Osteoblast (primary cell): ENCODE data around the gene PTPRN2. TPM values are rescaled to one million over a fixed set of nuclear protein-coding genes. Genes with fewer than 3 reads are reported as not detected.

Experiments
- DNase-seq: peaks from one replicate; pipeline ENCODE4 v3.0.0; 2011; ENCODE audit warnings: low spot score, mixed read lengths; ENCODE audit not compliant: insufficient read length; ENCODE audit errors: missing footprints
- H2AFZ ChIP-seq: 2 replicates; pipeline ENCODE4 v1.6.0; 2011; ENCODE audit warnings: mild to moderate bottlenecking, low read length
- H3K27ac ChIP-seq: 2 replicates; pipeline ENCODE4 v1.5.1; 2011; ENCODE audit warnings: mild to moderate bottlenecking, low read depth, low read length, moderate library complexity
- H3K27me3 ChIP-seq: 2 replicates; pipeline ENCODE4 v1.6.0; 2012; ENCODE audit warnings: mild to moderate bottlenecking, control low read depth, inconsistent platforms, low read length, moderate library complexity; ENCODE audit not compliant: insufficient read depth
- H3K36me3 ChIP-seq: 2 replicates; pipeline ENCODE4 v1.5.1; 2011; ENCODE audit warnings: mild to moderate bottlenecking, low read length, control low read depth, moderate library complexity; ENCODE audit not compliant: insufficient read depth
- H3K4me1 ChIP-seq: 2 replicates; pipeline ENCODE4 v1.5.1; 2011; ENCODE audit warnings: mild to moderate bottlenecking, low read length, control low read depth, moderate library complexity; ENCODE audit not compliant: insufficient read depth
- H3K4me2 ChIP-seq: 2 replicates; pipeline ENCODE4 v1.6.0; 2011; ENCODE audit warnings: mild to moderate bottlenecking, low read length; ENCODE audit not compliant: insufficient read depth
- H3K4me3 ChIP-seq: fragments of 200-600 bp; sonication (generic); 3 replicates; pipeline ENCODE4 v1.5.1; 2012; ENCODE audit warnings: mild to moderate bottlenecking, low read length, inconsistent platforms; ENCODE audit not compliant: insufficient read depth
- H3K79me2 ChIP-seq: 2 replicates; pipeline ENCODE4 v1.6.0; 2012; ENCODE audit warnings: mild to moderate bottlenecking, low read length, control low read depth, inconsistent platforms; ENCODE audit not compliant: insufficient read depth
- H3K9me3 ChIP-seq: 2 replicates; pipeline ENCODE4 v1.5.1; 2011; ENCODE audit warnings: low read depth, low read length, control low read depth
- H4K20me1 ChIP-seq: 2 replicates; pipeline ENCODE4 v1.6.0; 2012; ENCODE audit warnings: mild to moderate bottlenecking, low read length, control low read depth; ENCODE audit not compliant: insufficient read depth
- total RNA-seq: library from RNA; depleted of rRNA; stranded (reverse); fragments of >200 nt; gene quantifications from 2 replicates; pipeline ENCODE4 v1.2.3, GENCODE V29; 2012
- TF ChIP-seq, protein P1 (sequence below): IDR thresholded peaks from 2 replicates; pipeline ENCODE4 v1.5.1; 2011; ENCODE audit warnings: mild to moderate bottlenecking, low read depth, low read length, moderate library complexity; ENCODE audit errors: extremely low read depth

PTPRN2 gene
- total RNA-seq, 1 donor: 0.36 TPM

DNA sequence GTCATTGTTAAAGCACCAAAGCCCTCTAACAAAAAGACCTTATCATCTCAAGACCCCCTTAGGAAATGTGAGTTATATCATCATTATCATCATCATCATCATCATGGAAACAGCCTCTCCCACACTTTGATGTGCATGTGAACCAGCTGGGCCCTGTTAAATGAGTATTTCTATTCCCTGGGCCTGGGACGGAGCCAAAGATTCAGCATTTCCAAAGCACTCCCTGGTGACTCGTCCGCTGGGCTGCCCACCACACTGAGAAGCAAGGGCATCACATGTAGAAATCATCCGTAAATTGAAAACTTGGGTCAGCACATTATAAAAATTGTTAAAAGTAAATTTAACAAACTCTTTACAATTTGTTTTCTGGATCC, 88.6 kb downstream of the PTPRN2 start:
- H3K4me2 ChIP-seq: no peak overlapping the region
- H3K27ac ChIP-seq: no peak overlapping the region
- H4K20me1 ChIP-seq: no peaks in the 10 kb centered on the region
- no peak for DNase-seq
- no peaks in the 10 kb centered on the region for H3K36me3 ChIP-seq
- H3K79me2 ChIP-seq: no peaks in the 10 kb centered on the region
- TF ChIP-seq, protein P1, sequence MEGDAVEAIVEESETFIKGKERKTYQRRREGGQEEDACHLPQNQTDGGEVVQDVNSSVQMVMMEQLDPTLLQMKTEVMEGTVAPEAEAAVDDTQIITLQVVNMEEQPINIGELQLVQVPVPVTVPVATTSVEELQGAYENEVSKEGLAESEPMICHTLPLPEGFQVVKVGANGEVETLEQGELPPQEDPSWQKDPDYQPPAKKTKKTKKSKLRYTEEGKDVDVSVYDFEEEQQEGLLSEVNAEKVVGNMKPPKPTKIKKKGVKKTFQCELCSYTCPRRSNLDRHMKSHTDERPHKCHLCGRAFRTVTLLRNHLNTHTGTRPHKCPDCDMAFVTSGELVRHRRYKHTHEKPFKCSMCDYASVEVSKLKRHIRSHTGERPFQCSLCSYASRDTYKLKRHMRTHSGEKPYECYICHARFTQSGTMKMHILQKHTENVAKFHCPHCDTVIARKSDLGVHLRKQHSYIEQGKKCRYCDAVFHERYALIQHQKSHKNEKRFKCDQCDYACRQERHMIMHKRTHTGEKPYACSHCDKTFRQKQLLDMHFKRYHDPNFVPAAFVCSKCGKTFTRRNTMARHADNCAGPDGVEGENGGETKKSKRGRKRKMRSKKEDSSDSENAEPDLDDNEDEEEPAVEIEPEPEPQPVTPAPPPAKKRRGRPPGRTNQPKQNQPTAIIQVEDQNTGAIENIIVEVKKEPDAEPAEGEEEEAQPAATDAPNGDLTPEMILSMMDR: no peak
- no peaks in the 10 kb centered on the region for H3K27me3 ChIP-seq
- no peak overlapping the region for H2AFZ ChIP-seq
- H3K4me1 ChIP-seq: no peaks in the 10 kb centered on the region
- H3K9me3 ChIP-seq: no peaks in the 10 kb centered on the region
- H3K4me3 ChIP-seq: no peak overlapping the region

DNA sequence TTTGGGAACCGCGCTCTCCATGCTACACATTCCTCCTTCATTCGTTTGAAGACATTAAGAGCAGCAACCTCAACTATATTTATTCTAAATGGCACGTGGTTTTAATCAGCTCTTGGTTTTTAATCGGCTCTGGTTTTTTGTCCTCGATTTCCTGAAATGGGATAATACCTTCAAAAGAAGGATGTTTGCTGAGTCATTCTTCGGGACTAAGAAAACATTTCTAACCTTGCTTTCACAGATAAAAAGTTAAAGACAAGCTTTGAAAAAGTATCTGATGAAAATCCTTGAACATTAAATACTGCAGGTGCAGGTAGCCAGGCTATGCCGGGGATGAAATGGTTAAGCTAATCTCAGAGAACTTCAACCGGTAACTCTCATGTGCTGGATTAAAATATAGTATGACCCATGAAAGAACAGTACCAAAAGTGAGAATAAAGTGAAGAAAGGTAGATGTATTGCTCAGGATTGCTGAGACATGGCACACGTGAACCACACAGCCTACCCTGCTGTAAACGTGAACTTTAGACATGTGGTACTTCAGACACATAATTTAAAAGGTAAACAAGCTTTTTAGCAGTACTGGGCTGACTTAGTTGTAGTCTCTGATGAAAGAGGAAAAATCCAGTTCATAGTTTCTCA, 89.1 kb downstream of the PTPRN2 start:
- Histone ChIP-seq H3K27ac (no peak overlapping the region), H3K27me3 (no peaks in the 10 kb centered on the region), H3K36me3 (no peaks in the 10 kb centered on the region), H2AFZ (no peak overlapping the region), H3K4me3 (no peak overlapping the region), H3K79me2 (no peaks in the 10 kb centered on the region), H4K20me1 (no peaks in the 10 kb centered on the region), H3K4me2 (no peak overlapping the region), H3K4me1 (no peaks in the 10 kb centered on the region), H3K9me3 (no peaks in the 10 kb centered on the region)
- TF ChIP-seq, protein P1: no peak
- DNase-seq: no peak

DNA sequence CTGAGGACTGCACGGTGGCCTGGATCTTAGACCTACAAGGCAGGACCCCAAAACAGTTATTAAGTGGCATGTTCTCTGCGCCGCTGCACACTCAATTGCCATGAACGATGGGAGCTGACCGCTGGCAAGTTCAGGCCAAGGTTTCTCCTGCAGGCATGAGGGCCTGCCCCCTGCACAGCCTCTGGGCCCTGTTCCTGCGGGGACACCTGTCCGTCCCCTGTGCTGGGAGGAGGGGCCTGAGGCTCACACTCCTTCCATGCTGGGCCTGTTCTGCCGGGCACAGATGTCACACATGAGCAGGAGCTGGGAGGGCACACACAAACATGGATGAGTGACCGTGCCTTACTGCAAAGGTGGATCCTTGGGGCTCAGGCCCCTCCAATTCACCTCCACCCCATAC, 90.0 kb downstream of the PTPRN2 start:
- Histone ChIP-seq H4K20me1 (no peaks in the 10 kb centered on the region), H3K36me3 (no peaks in the 10 kb centered on the region), H3K79me2 (no peaks in the 10 kb centered on the region), H3K9me3 (no peaks in the 10 kb centered on the region), H3K27ac (no peak overlapping the region), H2AFZ (no peak overlapping the region), H3K4me1 (no peaks in the 10 kb centered on the region), H3K4me3 (no peak overlapping the region), H3K27me3 (no peaks in the 10 kb centered on the region), H3K4me2 (no peak overlapping the region)
- TF ChIP-seq, protein P1: no peak
- no peak for DNase-seq

DNA sequence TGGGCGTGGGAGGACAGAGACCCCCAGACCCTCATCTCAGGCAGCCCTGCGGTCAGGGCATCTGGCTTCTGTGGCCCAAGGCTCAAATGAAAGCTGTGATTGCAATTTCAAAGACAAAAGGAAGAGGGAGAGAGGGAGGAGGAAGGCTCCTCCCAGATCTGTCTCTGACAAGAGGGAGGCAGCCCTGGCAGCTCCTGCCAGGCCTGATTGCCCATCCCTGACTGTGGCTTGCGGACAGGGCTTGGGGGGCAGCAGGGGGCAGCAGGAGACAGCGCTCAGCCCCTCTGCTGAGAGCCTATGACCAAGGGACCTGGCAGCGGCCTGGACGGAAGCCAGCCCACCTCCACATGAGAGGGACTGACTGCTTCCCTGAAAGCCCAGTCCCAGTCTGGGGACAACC, 91.8 kb downstream of the PTPRN2 start:
- Histone ChIP-seq H3K36me3 (no peaks in the 10 kb centered on the region), H4K20me1 (no peaks in the 10 kb centered on the region), H3K27ac (no peak overlapping the region), H3K4me2 (no peak overlapping the region), H3K4me1 (no peaks in the 10 kb centered on the region), H3K27me3 (no peaks in the 10 kb centered on the region), H3K9me3 (no peaks in the 10 kb centered on the region), H2AFZ (no peak overlapping the region), H3K4me3 (no peak overlapping the region), H3K79me2 (no peaks in the 10 kb centered on the region)
- DNase-seq: no peak
- TF ChIP-seq, protein P1: no peak
